Peyer's patch (tissue), 4 donors: ENCODE measurements around the gene CLEC2D.

Source experiments
- POLR2A ChIP-seq, 2 donors: fragments of 450-650 bp; IDR thresholded peaks; one replicate each; pipeline ENCODE4 v1.5.1; 2017; ENCODE audit warnings: antibody characterized with exemption in 2 of 2, mild to moderate bottlenecking in 2 of 2, moderate library complexity in 2 of 2
- TF ChIP-seq, protein P1 (sequence below), 6 experiments: fragments of 450-650 bp in 4 of 6; fragments of 200-600 bp in 2 of 6; sonication (generic) in 1 of 6; IDR thresholded peaks; one replicate each; pipeline ENCODE4 v1.5.1; 2017 to 2019; ENCODE audit warnings: antibody characterized with exemption in 6 of 6, mild to moderate bottlenecking in 3 of 6, moderate library complexity in 1 of 6

DNA sequence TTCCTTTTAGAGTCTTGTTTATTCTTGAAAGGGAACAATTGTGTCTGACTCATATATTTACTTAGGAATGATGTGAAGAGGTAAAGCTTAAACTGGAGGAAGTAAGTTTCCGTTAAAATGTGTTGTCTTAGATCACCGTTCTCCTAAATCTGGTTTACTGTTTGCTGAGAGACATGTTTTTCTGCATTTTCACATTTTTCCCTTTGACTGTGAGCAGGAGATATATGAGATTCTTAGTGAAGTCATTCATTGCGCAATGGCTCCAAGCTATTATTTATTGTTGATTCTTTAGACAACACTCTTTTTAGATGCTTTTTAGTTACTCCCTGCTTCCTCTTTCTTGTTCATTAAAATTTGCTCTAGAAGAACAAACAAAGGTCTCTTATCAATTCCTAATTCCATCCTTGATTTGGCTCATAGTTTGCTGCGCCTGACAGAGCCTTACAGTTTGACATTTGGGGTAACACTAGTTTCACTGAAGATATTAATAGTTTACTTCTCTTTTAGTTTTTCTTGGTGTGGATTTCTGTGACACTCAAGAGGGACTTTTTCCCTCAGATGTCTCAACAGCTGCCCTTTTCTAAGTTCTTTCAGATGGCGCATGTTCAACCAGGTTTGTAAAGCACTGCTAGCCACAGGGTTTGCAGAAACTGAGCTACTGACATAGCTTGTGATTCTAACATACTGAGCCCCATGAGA lies 52.0 kb downstream of the CLEC2D start:
- TF ChIP-seq, protein P1, sequence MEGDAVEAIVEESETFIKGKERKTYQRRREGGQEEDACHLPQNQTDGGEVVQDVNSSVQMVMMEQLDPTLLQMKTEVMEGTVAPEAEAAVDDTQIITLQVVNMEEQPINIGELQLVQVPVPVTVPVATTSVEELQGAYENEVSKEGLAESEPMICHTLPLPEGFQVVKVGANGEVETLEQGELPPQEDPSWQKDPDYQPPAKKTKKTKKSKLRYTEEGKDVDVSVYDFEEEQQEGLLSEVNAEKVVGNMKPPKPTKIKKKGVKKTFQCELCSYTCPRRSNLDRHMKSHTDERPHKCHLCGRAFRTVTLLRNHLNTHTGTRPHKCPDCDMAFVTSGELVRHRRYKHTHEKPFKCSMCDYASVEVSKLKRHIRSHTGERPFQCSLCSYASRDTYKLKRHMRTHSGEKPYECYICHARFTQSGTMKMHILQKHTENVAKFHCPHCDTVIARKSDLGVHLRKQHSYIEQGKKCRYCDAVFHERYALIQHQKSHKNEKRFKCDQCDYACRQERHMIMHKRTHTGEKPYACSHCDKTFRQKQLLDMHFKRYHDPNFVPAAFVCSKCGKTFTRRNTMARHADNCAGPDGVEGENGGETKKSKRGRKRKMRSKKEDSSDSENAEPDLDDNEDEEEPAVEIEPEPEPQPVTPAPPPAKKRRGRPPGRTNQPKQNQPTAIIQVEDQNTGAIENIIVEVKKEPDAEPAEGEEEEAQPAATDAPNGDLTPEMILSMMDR (IDR thresholded peaks at IDR 0.05), result no peak
- TF ChIP-seq POLR2A (IDR thresholded peaks at IDR 0.05), result no peak
